ENCODE data around the gene NDUFS6.

Gene NDUFS6

GRCh38 chr5:1856596-1857255, 55.5 kb downstream of the NDUFS6 start:
- no peak for TF ChIP-seq CTCF (conservative IDR thresholded peaks at IDR 0.05)
- no peak overlapping the region for H3K27ac ChIP-seq

DNA sequence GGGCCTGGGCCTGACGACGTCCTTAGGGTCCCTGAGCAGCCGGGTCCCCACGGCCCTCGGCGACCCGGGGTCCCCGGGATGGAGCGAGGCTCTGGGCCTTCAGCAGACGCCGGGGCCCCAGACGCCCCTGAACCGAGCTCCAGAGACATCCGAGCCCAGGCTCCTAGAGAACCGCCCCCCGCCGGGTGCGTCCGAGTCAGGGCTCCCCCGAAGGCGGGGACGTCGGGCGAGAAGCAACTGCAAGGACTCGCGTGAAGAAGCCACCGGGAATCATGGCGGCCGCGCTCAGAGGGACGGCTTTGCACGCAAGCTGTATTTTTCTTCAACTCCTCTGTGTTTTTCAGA, 56.0 kb downstream of the NDUFS6 start:
- H3K27ac ChIP-seq, result no peak overlapping the region
- no peak for TF ChIP-seq CTCF (conservative IDR thresholded peaks at IDR 0.05)

- TF ChIP-seq CTCF (conservative IDR thresholded peaks at IDR 0.05), result no peak
- no peak overlapping the region for H3K27ac ChIP-seq
These were observed 57.2 kb downstream of the NDUFS6 start for GRCh38 chr5:1858436-1858835.

DNA sequence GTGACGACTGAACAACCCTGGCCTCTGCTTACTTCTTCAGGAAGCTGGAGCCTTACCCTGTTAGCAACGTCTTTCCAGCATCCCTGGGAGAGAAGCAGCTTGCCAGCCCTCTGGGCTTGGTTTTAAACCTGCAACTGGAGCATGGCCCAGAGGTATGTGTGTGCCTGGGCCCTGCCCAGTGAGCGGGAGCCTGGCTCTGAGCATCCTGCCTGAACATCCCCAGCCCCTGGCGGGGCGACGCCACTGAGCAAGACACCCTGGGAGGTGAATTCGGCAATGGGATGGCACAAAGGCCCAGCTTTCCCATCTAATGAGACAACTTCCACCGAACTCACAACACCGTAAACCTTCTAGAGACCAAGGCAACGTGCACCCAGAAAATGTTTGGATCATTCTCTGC, 57.9 kb downstream of the NDUFS6 start:
- no peak overlapping the region for H3K27ac ChIP-seq
- no peak for TF ChIP-seq CTCF (conservative IDR thresholded peaks at IDR 0.05)

DNA sequence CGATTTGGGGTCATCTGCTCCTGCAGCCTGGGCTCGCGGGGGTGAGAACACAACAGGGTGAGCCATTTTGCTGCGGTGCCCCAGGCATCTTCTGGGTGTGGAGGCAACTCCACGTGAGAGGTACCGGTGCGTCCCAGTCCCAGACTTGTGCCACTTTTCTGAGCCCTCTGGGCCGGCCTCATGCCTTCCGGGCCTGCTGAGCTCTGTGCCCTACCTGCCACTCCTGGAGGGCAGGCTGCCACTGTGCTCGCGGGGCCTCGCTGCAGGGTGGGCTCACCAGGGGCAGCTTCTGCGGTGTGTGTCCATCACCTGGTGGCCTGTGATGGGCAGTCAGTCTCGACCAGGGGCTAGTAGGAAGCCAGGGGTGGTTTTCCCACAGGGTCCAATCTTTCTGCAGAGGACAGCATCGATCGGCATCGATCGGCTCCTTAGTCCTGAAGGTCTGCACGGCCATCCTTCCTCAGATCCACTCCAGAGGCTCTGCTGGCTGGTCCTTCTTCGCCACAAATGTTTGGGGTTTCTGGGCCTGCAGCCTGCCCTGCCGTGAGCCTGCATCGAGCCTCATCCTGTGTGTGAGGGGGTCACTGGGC, 58.9 kb downstream of the NDUFS6 start:
- no peak for TF ChIP-seq CTCF (conservative IDR thresholded peaks at IDR 0.05)
- no peak overlapping the region for H3K27ac ChIP-seq

DNA sequence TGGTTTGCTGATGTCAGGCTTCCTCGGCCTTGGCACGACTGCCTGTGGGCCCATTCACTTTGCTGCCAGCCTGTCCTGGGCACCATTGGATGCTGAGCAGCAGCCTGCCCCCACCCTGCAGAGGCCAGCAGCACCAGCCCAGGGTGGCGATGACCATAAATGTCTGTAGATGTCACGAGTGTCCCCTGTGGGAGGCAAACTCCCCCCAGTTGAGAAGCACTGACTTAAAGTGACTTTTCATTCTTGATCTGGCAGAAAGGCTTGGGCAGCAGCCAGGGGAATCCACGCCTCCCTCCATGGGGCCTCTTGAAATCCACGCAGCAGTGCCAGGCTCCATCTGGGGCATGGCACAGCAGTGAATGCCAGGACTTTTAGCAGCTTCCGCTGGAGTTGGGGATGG, 59.7 kb downstream of the NDUFS6 start:
- no peak overlapping the region for H3K27ac ChIP-seq
- no peak for TF ChIP-seq CTCF (conservative IDR thresholded peaks at IDR 0.05)

GRCh38 chr5:1864896-1865440, 63.8 kb downstream of the NDUFS6 start:
- H3K27ac ChIP-seq, result peak overlapping the region; percentile 32; the same call in 1 of the 2 replicates
- TF ChIP-seq CTCF (conservative IDR thresholded peaks at IDR 0.05), result no peak

Measured in VCaP (cell line).